DND-41 (cell line): Measurements from ENCODE around the gene PLA2G2A.

Experiments
- ATAC-seq: fragments of 200-7000 bp; cut with Tn5 transposase; 3 replicates; pipeline ENCODE4 v1.9.1; 2021; ENCODE audit warnings: low read depth; ENCODE audit not compliant: insufficient read depth
- DNase-seq: peaks from one replicate; pipeline ENCODE4 v3.0.0-alpha.2; 2020
- H2AFZ ChIP-seq: 2 replicates; pipeline ENCODE4 v1.6.0; 2012; ENCODE audit warnings: low read depth, low read length
- H3K27ac ChIP-seq: 2 replicates; pipeline ENCODE4 v1.5.1; 2012; ENCODE audit warnings: low read length, inconsistent platforms
- H3K27me3 ChIP-seq: fragments of 200-600 bp; sonication (generic); 2 replicates; pipeline ENCODE4 v1.6.0; 2012; ENCODE audit warnings: low read length, mild to moderate bottlenecking, inconsistent platforms; ENCODE audit not compliant: insufficient read depth, poor library complexity
- H3K36me3 ChIP-seq: 2 replicates; pipeline ENCODE4 v1.5.1; 2012; ENCODE audit warnings: low read length, inconsistent platforms; ENCODE audit not compliant: insufficient read depth
- H3K4me1 ChIP-seq: 2 replicates; pipeline ENCODE4 v1.5.1; 2012; ENCODE audit warnings: mild to moderate bottlenecking, low read length; ENCODE audit not compliant: insufficient read depth
- H3K4me2 ChIP-seq: 2 replicates; pipeline ENCODE4 v1.6.0; 2012; ENCODE audit warnings: mild to moderate bottlenecking, moderate library complexity, low read length, inconsistent platforms; ENCODE audit not compliant: insufficient read depth
- H3K4me3 ChIP-seq, 2 experiments: fragments of 200-600 bp in 1 of 2; shearing (Covaris generic) in 1 of 2; 2 replicates each; pipeline ENCODE4 v1.5.1; 2012 to 2016; ENCODE audit warnings: inconsistent platforms in 2 of 2, low read length in 2 of 2, mild to moderate bottlenecking in 2 of 2, low read depth in 1 of 2, moderate library complexity in 1 of 2
- H3K79me2 ChIP-seq: 2 replicates; pipeline ENCODE4 v1.6.0; 2012; ENCODE audit warnings: low read length, inconsistent platforms; ENCODE audit not compliant: insufficient read depth
- H3K9ac ChIP-seq: 2 replicates; pipeline ENCODE4 v1.6.0; 2012; ENCODE audit warnings: low read depth, mild to moderate bottlenecking, inconsistent platforms, low read length, moderate library complexity
- H3K9me3 ChIP-seq: 2 replicates; pipeline ENCODE4 v1.5.1; 2012; ENCODE audit warnings: low read length, moderate library complexity, mild to moderate bottlenecking, inconsistent platforms; ENCODE audit not compliant: insufficient read depth, severe bottlenecking
- H4K20me1 ChIP-seq: 2 replicates; pipeline ENCODE4 v1.6.0; 2012; ENCODE audit warnings: low read length; ENCODE audit not compliant: insufficient read depth
- CTCF ChIP-seq: IDR thresholded peaks from 2 replicates; pipeline ENCODE4 v1.5.1; 2012; ENCODE audit warnings: borderline replicate concordance, low read length, moderate library complexity, mild to moderate bottlenecking; ENCODE audit not compliant: poor library complexity, severe bottlenecking; ENCODE audit errors: extremely low read depth
- EZH2 ChIP-seq: IDR thresholded peaks from 3 replicates; pipeline ENCODE4 v1.6.1; 2012; ENCODE audit warnings: borderline replicate concordance, low read depth, mild to moderate bottlenecking, moderate library complexity, low read length, inconsistent platforms; ENCODE audit not compliant: severe bottlenecking

Gene PLA2G2A

GRCh38 chr1:19978143-19978542, 1.3 kb downstream of the PLA2G2A start:
- Histone ChIP-seq H3K79me2 (no peaks in the 10 kb centered on the region), H3K4me2 (no peak overlapping the region), H2AFZ (no peak overlapping the region), H3K4me3 (no peak overlapping the region), H4K20me1 (no peaks in the 10 kb centered on the region), H3K9me3 (no peaks in the 10 kb centered on the region), H3K4me1 (no peaks in the 10 kb centered on the region), H3K27ac (no peak overlapping the region), H3K9ac (no peak overlapping the region), H3K36me3 (no peaks in the 10 kb centered on the region), H3K27me3 (peaks cover 14% of the 10 kb centered on the region)
- TF ChIP-seq EZH2 (no peak), CTCF (no peak)
- ATAC-seq (no peak), DNase-seq (no peak)

GRCh38 chr1:19976317-19977003, 3.0 kb downstream of the PLA2G2A start:
- Histone ChIP-seq H3K27ac (no peak overlapping the region), H3K9ac (no peak overlapping the region), H4K20me1 (no peaks in the 10 kb centered on the region), H3K36me3 (no peaks in the 10 kb centered on the region), H3K4me2 (no peak overlapping the region), H3K4me1 (no peaks in the 10 kb centered on the region), H3K79me2 (no peaks in the 10 kb centered on the region), H3K4me3 (no peak overlapping the region), H3K27me3 (peaks cover 11% of the 10 kb centered on the region), H2AFZ (no peak overlapping the region), H3K9me3 (no peaks in the 10 kb centered on the region)
- DNase-seq (no peak), ATAC-seq (no peak)
- TF ChIP-seq CTCF: no peak
- no peak for TF ChIP-seq EZH2

- TF ChIP-seq EZH2 (no peak), CTCF (no peak)
- H2AFZ ChIP-seq: no peak overlapping the region
These were observed 3.8 kb downstream of the PLA2G2A start for GRCh38 chr1:19975423-19976193.

More at GRCh38 chr1:19975423-19976193, 3.8 kb downstream of the PLA2G2A start:
- Histone ChIP-seq H3K4me1 (no peaks in the 10 kb centered on the region), H3K27ac (no peak overlapping the region), H3K79me2 (no peaks in the 10 kb centered on the region), H3K27me3 (peaks cover 12% of the 10 kb centered on the region), H3K9me3 (no peaks in the 10 kb centered on the region), H4K20me1 (no peaks in the 10 kb centered on the region), H3K9ac (no peak overlapping the region), H3K4me2 (no peak overlapping the region), H3K36me3 (no peaks in the 10 kb centered on the region), H3K4me3 (no peak overlapping the region)
- ATAC-seq (no peak), DNase-seq (no peak)
